Neural progenitor cell (in vitro differentiated cells): ENCODE measurements around the gene JMJD8. TPM values are rescaled to one million over a fixed set of nuclear protein-coding genes. Genes with fewer than 3 reads are reported as not detected.

ENCODE experiments used
- DNase-seq: peaks from one replicate; pipeline ENCODE4 v3.0.0-alpha.2; 2016; ENCODE audit warnings: low spot score
- H2AFZ ChIP-seq: fragments of 200-600 bp; sonication (generic); replicated peaks from 2 replicates; pipeline ENCODE4 v1.6.1; 2016; ENCODE audit warnings: antibody characterized with exemption
- H3F3A ChIP-seq: fragments of 200-600 bp; sonication (generic); 2 replicates; pipeline ENCODE4 v1.6.1; 2016; ENCODE audit warnings: antibody characterized with exemption, low read depth
- H3K27ac ChIP-seq: fragments of 200-600 bp; sonication (generic); 2 replicates; pipeline ENCODE4 v1.5.1; 2016; ENCODE audit warnings: mild to moderate bottlenecking
- H3K27me3 ChIP-seq: fragments of 200-600 bp; sonication (generic); 2 replicates; pipeline ENCODE4 v1.6.1; 2016; ENCODE audit warnings: mild to moderate bottlenecking, moderate library complexity
- H3K36me3 ChIP-seq: fragments of 200-600 bp; sonication (generic); 2 replicates; pipeline ENCODE4 v1.5.1; 2016
- H3K4me1 ChIP-seq: fragments of 200-600 bp; sonication (generic); 2 replicates; pipeline ENCODE4 v1.6.1; 2016; ENCODE audit warnings: mixed run types
- H3K4me2 ChIP-seq: fragments of 200-600 bp; sonication (generic); 2 replicates; pipeline ENCODE4 v1.6.1; 2016
- H3K4me3 ChIP-seq: fragments of 200-600 bp; sonication (generic); 2 replicates; pipeline ENCODE4 v1.5.1; 2016
- H3K79me2 ChIP-seq: fragments of 200-600 bp; sonication (generic); 2 replicates; pipeline ENCODE4 v1.6.1; 2016; ENCODE audit warnings: low read depth
- H3K9ac ChIP-seq: fragments of 200-600 bp; sonication (generic); 2 replicates; pipeline ENCODE4 v1.6.1; 2016
- H3K9me3 ChIP-seq: fragments of 200-600 bp; sonication (generic); 2 replicates; pipeline ENCODE4 v1.5.1; 2016; ENCODE audit warnings: low read depth
- H4K20me1 ChIP-seq: fragments of 200-600 bp; sonication (generic); 2 replicates; pipeline ENCODE4 v1.6.1; 2016; ENCODE audit warnings: low read depth
- H3K27ac Mint-ChIP-seq: 3 replicates; pipeline ENCODE4 v1.8.0; 2021; ENCODE audit warnings: mixed read lengths
- H3K27me3 Mint-ChIP-seq: 2 replicates; pipeline ENCODE4 v1.8.0; 2022; ENCODE audit warnings: low read depth, mild to moderate bottlenecking, inconsistent platforms, moderate library complexity, mixed read lengths; ENCODE audit not compliant: insufficient read depth
- H3K36me3 Mint-ChIP-seq: 3 replicates; pipeline ENCODE4 v1.8.0; 2021; ENCODE audit warnings: mixed read lengths
- H3K4me1 Mint-ChIP-seq: 3 replicates; pipeline ENCODE4 v1.8.0; 2021; ENCODE audit warnings: mixed read lengths
- H3K4me3 Mint-ChIP-seq: 3 replicates; pipeline ENCODE4 v1.8.0; 2021; ENCODE audit warnings: mild to moderate bottlenecking, moderate library complexity, mixed read lengths
- H3K9me3 Mint-ChIP-seq: 3 replicates; pipeline ENCODE4 v1.8.0; 2020; ENCODE audit warnings: mixed read lengths
- EZH2 ChIP-seq: fragments of 200-600 bp; sonication (generic); IDR thresholded peaks from 2 replicates; pipeline ENCODE4 v1.6.1; 2017; ENCODE audit warnings: antibody characterized with exemption, mild to moderate bottlenecking, moderate library complexity
- EZH2phosphoT487 ChIP-seq: fragments of 200-600 bp; sonication (generic); IDR thresholded peaks from 2 replicates; pipeline ENCODE4 v1.6.1; 2017; ENCODE audit warnings: antibody characterized with exemption
- total RNA-seq: library from RNA; depleted of rRNA; stranded (reverse); fragments of >200 nt; gene quantifications from 2 replicates; pipeline ENCODE4 v1.2.3, GENCODE V29; 2015; ENCODE audit warnings: low replicate concordance
- TF ChIP-seq, protein P1 (sequence below): fragments of 200-600 bp; sonication (generic); IDR thresholded peaks from 2 replicates; pipeline ENCODE4 v1.5.1; 2017; ENCODE audit warnings: antibody characterized with exemption, mild to moderate bottlenecking

The JMJD8 gene
- total RNA-seq, 1 donor from 2014 or later: 32.1 TPM

- no peaks in the 10 kb centered on the region for H3K79me2 ChIP-seq
- no peaks in the 10 kb centered on the region for H3K9me3 Mint-ChIP-seq
- no peak overlapping the region for H2AFZ ChIP-seq
- peaks cover 22% of the 10 kb centered on the region for H3K27me3 ChIP-seq
- H3K9me3 ChIP-seq: no peaks in the 10 kb centered on the region
- H3K36me3 ChIP-seq: no peaks in the 10 kb centered on the region
- no peaks in the 10 kb centered on the region for H3K4me1 Mint-ChIP-seq
- TF ChIP-seq, protein P1, sequence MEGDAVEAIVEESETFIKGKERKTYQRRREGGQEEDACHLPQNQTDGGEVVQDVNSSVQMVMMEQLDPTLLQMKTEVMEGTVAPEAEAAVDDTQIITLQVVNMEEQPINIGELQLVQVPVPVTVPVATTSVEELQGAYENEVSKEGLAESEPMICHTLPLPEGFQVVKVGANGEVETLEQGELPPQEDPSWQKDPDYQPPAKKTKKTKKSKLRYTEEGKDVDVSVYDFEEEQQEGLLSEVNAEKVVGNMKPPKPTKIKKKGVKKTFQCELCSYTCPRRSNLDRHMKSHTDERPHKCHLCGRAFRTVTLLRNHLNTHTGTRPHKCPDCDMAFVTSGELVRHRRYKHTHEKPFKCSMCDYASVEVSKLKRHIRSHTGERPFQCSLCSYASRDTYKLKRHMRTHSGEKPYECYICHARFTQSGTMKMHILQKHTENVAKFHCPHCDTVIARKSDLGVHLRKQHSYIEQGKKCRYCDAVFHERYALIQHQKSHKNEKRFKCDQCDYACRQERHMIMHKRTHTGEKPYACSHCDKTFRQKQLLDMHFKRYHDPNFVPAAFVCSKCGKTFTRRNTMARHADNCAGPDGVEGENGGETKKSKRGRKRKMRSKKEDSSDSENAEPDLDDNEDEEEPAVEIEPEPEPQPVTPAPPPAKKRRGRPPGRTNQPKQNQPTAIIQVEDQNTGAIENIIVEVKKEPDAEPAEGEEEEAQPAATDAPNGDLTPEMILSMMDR: no peak
- no peak for TF ChIP-seq EZH2phosphoT487
- no peak for TF ChIP-seq EZH2
- H4K20me1 ChIP-seq: peaks cover 7% of the 10 kb centered on the region
- no peak for DNase-seq
- no peak overlapping the region for H3K4me2 ChIP-seq
- H3K27ac Mint-ChIP-seq: no peak overlapping the region
- no peak overlapping the region for H3K4me3 Mint-ChIP-seq
- no peak overlapping the region for H3K4me3 ChIP-seq
- H3K27ac ChIP-seq: no peak overlapping the region
- H3K4me1 ChIP-seq: peaks cover 5% of the 10 kb centered on the region
- H3K36me3 Mint-ChIP-seq: peaks cover 2% of the 10 kb centered on the region
- no peak overlapping the region for H3K9ac ChIP-seq
- peaks cover 3% of the 10 kb centered on the region for H3K27me3 Mint-ChIP-seq
- peaks cover 14% of the 10 kb centered on the region for H3F3A ChIP-seq
Measured at GRCh38 chr16:732332-732731, 48.2 kb upstream of the JMJD8 start.

- Histone ChIP-seq H2AFZ (no peak overlapping the region), H3K9me3 (no peaks in the 10 kb centered on the region), H3K9ac (no peak overlapping the region), H3F3A (peaks cover 27% of the 10 kb centered on the region), H3K79me2 (no peaks in the 10 kb centered on the region), H4K20me1 (peaks cover 16% of the 10 kb centered on the region), H3K4me3 (no peak overlapping the region), H3K27ac (no peak overlapping the region), H3K4me2 (no peak overlapping the region), H3K27me3 (peaks cover 37% of the 10 kb centered on the region), H3K4me1 (peaks cover 8% of the 10 kb centered on the region), H3K36me3 (no peaks in the 10 kb centered on the region)
- TF ChIP-seq, protein P1: no peak
- no peak for TF ChIP-seq EZH2phosphoT487
- TF ChIP-seq EZH2: no peak
- Mint-ChIP-seq H3K4me3 (no peak overlapping the region), H3K36me3 (peaks cover 2% of the 10 kb centered on the region), H3K27me3 (peaks cover 4% of the 10 kb centered on the region), H3K9me3 (no peaks in the 10 kb centered on the region), H3K4me1 (no peaks in the 10 kb centered on the region), H3K27ac (no peak overlapping the region)
- peak; percentile 1 for DNase-seq
Measured at GRCh38 chr16:730666-731509, 46.8 kb upstream of the JMJD8 start.

GRCh38 chr16:729768-730665 is 45.9 kb upstream of the JMJD8 start:
- H3K9me3 Mint-ChIP-seq: no peaks in the 10 kb centered on the region
- no peaks in the 10 kb centered on the region for H3K79me2 ChIP-seq
- no peak overlapping the region for H3K9ac ChIP-seq
- peaks cover 20% of the 10 kb centered on the region for H4K20me1 ChIP-seq
- H3K36me3 ChIP-seq: no peaks in the 10 kb centered on the region
- H3K4me2 ChIP-seq: no peak overlapping the region
- no peaks in the 10 kb centered on the region for H3K36me3 Mint-ChIP-seq
- no peaks in the 10 kb centered on the region for H3K9me3 ChIP-seq
- no peak overlapping the region for H3K4me3 Mint-ChIP-seq
- peaks cover 45% of the 10 kb centered on the region for H3K27me3 ChIP-seq
- H3K27ac ChIP-seq: no peak overlapping the region
- DNase-seq: no peak
- H3K27ac Mint-ChIP-seq: no peak overlapping the region
- no peaks in the 10 kb centered on the region for H3K4me1 Mint-ChIP-seq
- peaks cover 7% of the 10 kb centered on the region for H3K27me3 Mint-ChIP-seq
- peaks cover 8% of the 10 kb centered on the region for H3K4me1 ChIP-seq
- peaks cover 30% of the 10 kb centered on the region for H3F3A ChIP-seq
- no peak overlapping the region for H3K4me3 ChIP-seq
- TF ChIP-seq, protein P1: no peak
- TF ChIP-seq EZH2phosphoT487 (no peak), EZH2 (no peak)
- no peak overlapping the region for H2AFZ ChIP-seq
